ENCODE results near the gene CEP135. TPM values are rescaled to one million over a fixed set of nuclear protein-coding genes. Genes with fewer than 3 reads are reported as not detected.
"Not testable (repeated sequence)": the region's sequence is repeated elsewhere in the genome, so short reads cannot be mapped to it uniquely, and the experiment has no call there.

CEP135 gene
- total RNA-seq, 1 experiment from 2014 or later = 19.1 TPM

DNA sequence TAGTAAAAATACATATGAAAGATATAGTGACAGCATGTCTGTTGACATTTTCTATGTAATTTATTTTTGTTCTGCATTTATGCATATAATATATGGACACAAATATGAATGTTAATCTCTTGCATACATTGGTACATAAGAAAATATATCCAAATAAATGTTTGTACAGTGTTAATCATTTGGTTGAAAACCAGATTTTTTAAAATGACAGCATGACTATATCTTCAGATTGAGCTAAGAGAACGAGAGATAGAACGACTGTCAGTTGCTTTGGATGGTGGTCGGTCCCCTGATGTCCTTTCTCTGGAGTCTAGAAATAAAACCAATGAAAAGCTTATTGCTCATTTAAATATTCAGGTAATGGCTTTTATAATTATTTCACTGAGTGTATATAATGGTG, 15.3 kb downstream of the CEP135 start:
- intact Hi-C loops (cut with micrococcal nuclease) = no loop called here
- POLR2A ChIA-PET (ENCODE audit: unreplicated experiment) = no interaction called here
- no peak overlapping the region for H2AFZ ChIP-seq (ENCODE audit: low read length)

DNA sequence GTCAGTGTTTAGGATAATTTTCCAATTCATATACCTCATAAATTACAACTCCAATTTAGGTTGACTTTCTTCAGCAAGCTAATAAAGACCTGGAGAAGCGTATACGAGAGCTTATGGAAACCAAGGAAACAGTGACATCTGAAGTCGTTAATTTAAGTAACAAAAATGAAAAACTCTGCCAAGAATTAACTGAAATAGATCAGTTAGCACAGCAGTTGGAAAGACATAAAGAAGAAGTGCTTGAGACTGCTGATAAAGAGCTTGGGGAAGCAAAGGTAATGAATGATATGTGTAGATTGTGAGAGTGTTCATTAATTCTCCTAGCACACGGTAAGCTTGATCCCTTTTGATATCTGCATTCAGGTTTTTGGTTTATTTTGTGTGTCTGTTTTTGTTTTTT, 16.8 kb downstream of the CEP135 start:
- no peak overlapping the region for H3K9ac ChIP-seq (ENCODE audit: low read length)
- no peaks in the 10 kb centered on the region for H3F3A ChIP-seq (ENCODE audit: low read length, unreplicated experiment)
- no peak overlapping the region for H3K27ac ChIP-seq (ENCODE audit: low read length)
- BruUV-seq (replicated peaks) = no TSS peak
- TF ChIP-seq EZH2phosphoT487 (IDR thresholded peaks at IDR 0.05; ENCODE audit: borderline replicate concordance, low read length) = no peak
- TF ChIP-seq, protein P1, sequence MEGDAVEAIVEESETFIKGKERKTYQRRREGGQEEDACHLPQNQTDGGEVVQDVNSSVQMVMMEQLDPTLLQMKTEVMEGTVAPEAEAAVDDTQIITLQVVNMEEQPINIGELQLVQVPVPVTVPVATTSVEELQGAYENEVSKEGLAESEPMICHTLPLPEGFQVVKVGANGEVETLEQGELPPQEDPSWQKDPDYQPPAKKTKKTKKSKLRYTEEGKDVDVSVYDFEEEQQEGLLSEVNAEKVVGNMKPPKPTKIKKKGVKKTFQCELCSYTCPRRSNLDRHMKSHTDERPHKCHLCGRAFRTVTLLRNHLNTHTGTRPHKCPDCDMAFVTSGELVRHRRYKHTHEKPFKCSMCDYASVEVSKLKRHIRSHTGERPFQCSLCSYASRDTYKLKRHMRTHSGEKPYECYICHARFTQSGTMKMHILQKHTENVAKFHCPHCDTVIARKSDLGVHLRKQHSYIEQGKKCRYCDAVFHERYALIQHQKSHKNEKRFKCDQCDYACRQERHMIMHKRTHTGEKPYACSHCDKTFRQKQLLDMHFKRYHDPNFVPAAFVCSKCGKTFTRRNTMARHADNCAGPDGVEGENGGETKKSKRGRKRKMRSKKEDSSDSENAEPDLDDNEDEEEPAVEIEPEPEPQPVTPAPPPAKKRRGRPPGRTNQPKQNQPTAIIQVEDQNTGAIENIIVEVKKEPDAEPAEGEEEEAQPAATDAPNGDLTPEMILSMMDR (conservative IDR thresholded peaks at IDR 0.05; ENCODE audit: low read depth, low read length) = no peak
- TF ChIP-seq EZH2 (IDR thresholded peaks at IDR 0.05; ENCODE audit: low read length, unreplicated experiment) = no peak
- CTCF ChIA-PET = no interaction called here
- H3K9me3 ChIP-seq (ENCODE audit: low read length) = no peaks in the 10 kb centered on the region
- H3K9me2 ChIP-seq (replicated peaks; ENCODE audit: low read length) = no peaks in the 10 kb centered on the region
- H3K27me3 ChIP-seq (ENCODE audit: low read length) = no peaks in the 10 kb centered on the region
- H2AFZ ChIP-seq (ENCODE audit: low read length) = no peak overlapping the region
- H4K20me1 ChIP-seq (ENCODE audit: low read length) = no peaks in the 10 kb centered on the region
- intact Hi-C loops (cut with micrococcal nuclease) = no loop called here
- no peaks in the 10 kb centered on the region for H3K79me2 ChIP-seq (ENCODE audit: low read length)
- POLR2A ChIA-PET (ENCODE audit: unreplicated experiment) = no interaction called here
- ATAC-seq (no peak), DNase-seq (no peak)
- no peak overlapping the region for H3K4me2 ChIP-seq (ENCODE audit: low read length)
- no peak overlapping the region for H3K4me3 ChIP-seq (ENCODE audit: low read length)
- H3K4me1 ChIP-seq (ENCODE audit: insufficient read depth, low read length) = no peaks in the 10 kb centered on the region
- H3K36me3 ChIP-seq (ENCODE audit: low read depth, low read length) = peaks cover 10% of the 10 kb centered on the region; the same call in 1 of the 2 replicates

More for the DNA sequence above, 15.3 kb downstream of the CEP135 start:
- ATAC-seq (no peak), DNase-seq (no peak)
- H3K27me3 ChIP-seq (ENCODE audit: low read length) = no peaks in the 10 kb centered on the region
- TF ChIP-seq, protein P1 (conservative IDR thresholded peaks at IDR 0.05; ENCODE audit: low read depth, low read length) = no peak
- TF ChIP-seq EZH2 (IDR thresholded peaks at IDR 0.05; ENCODE audit: low read length, unreplicated experiment) (no peak), EZH2phosphoT487 (IDR thresholded peaks at IDR 0.05; ENCODE audit: borderline replicate concordance, low read length) (no peak)
- no peaks in the 10 kb centered on the region for H3F3A ChIP-seq (ENCODE audit: low read length, unreplicated experiment)
- H3K4me3 ChIP-seq (ENCODE audit: low read length) = no peak overlapping the region
- H3K36me3 ChIP-seq (ENCODE audit: low read depth, low read length) = peaks cover 16% of the 10 kb centered on the region; the same call in 1 of the 2 replicates
- CTCF ChIA-PET = no interaction called here
- no TSS peak for BruUV-seq (replicated peaks)
- H4K20me1 ChIP-seq (ENCODE audit: low read length) = no peaks in the 10 kb centered on the region
- no peak overlapping the region for H3K9ac ChIP-seq (ENCODE audit: low read length)
- no peaks in the 10 kb centered on the region for H3K9me2 ChIP-seq (replicated peaks; ENCODE audit: low read length)
- no peaks in the 10 kb centered on the region for H3K79me2 ChIP-seq (ENCODE audit: low read length)
- no peaks in the 10 kb centered on the region for H3K9me3 ChIP-seq (ENCODE audit: low read length)
- H3K4me2 ChIP-seq (ENCODE audit: low read length) = no peak overlapping the region
- no peaks in the 10 kb centered on the region for H3K4me1 ChIP-seq (ENCODE audit: insufficient read depth, low read length)
- no peak overlapping the region for H3K27ac ChIP-seq (ENCODE audit: low read length)

DNA sequence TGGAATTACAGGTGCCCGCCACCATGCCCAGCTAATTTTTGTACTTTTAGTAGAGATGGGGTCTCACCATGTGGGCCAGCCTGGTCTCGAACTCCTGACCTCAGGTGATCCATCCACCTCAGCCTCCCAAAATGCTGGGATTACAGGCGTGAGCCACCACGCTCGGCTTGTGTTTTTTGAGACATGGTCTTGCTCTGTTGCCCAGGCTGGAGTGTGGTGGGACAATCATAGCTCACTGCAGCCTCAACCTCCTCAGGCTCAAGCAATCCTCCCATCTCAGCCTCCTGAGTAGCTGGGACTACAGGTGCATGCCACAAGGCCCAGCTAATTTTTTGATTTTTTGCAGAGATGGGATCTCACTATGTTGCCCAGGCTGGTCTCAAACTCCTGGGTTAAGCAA, 17.6 kb downstream of the CEP135 start:
- H4K20me1 ChIP-seq (ENCODE audit: low read length); H3K27me3 ChIP-seq (ENCODE audit: low read length); intact Hi-C loops (cut with micrococcal nuclease); H3F3A ChIP-seq (ENCODE audit: low read length, unreplicated experiment); CTCF ChIA-PET; H3K9me2 ChIP-seq (replicated peaks; ENCODE audit: low read length); H3K27ac ChIP-seq (ENCODE audit: low read length); H3K36me3 ChIP-seq (ENCODE audit: low read depth, low read length); H3K9me3 ChIP-seq (ENCODE audit: low read length); BruUV-seq (replicated peaks); DNase-seq; H3K9ac ChIP-seq (ENCODE audit: low read length); H2AFZ ChIP-seq (ENCODE audit: low read length); ATAC-seq; H3K4me2 ChIP-seq (ENCODE audit: low read length); H3K4me3 ChIP-seq (ENCODE audit: low read length); H3K4me1 ChIP-seq (ENCODE audit: insufficient read depth, low read length); H3K79me2 ChIP-seq (ENCODE audit: low read length): not testable (repeated sequence)
- POLR2A ChIA-PET (ENCODE audit: unreplicated experiment) = interaction anchor here (0.6 kb wide), 1 partner anchor 17 kb away, joined by 4 read pairs; no protein-coding TSS in a partner anchor

Measured in PC-3 (cell line).